HG02973 (cell line): ENCODE results near the gene RYR1.
"Not testable (repeated sequence)": the region's sequence is repeated elsewhere in the genome, so short reads cannot be mapped to it uniquely, and the experiment has no call there.

Experiments used
- ATAC-seq: cut with Tn5 transposase; IDR thresholded peaks from one replicate; pipeline ENCODE4 v1.9.1; 2021; ENCODE audit warnings: moderate library complexity; ENCODE audit not compliant: unreplicated experiment

The RYR1 gene

DNA sequence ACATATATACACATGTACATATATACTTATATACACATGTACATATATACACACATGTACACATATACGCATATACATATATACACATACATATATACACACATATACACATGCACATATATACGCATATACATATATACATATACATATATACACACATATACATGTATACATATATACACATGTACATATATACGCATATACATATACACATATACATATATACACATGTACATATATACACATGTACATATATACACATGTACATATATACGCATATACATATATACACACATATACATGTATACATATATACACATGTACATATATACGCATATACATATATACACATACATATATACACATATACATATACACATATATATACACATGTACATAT is 169.4 kb downstream of the RYR1 start:
- not testable (repeated sequence) for ATAC-seq

DNA sequence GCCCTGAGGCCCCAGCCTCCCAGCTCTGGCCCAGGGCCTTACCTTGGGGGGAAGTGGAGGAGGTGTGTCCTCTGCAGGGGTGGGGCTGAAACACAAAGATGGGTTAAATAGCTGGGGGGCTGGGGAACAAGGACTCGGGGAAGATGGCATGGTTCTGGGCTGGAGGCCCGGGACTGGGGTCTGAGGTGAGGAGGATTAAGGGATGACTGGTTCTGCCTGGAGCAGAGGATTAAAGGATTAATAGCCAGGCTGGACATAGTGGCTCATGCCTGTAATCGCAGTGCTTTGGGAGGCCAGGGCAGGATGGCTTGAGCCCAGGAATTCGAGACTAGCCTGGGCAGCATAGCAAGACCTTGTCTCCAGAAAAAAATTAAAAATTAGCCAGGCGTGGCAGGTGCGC is 172.6 kb downstream of the RYR1 start:
- ATAC-seq = no peak

DNA sequence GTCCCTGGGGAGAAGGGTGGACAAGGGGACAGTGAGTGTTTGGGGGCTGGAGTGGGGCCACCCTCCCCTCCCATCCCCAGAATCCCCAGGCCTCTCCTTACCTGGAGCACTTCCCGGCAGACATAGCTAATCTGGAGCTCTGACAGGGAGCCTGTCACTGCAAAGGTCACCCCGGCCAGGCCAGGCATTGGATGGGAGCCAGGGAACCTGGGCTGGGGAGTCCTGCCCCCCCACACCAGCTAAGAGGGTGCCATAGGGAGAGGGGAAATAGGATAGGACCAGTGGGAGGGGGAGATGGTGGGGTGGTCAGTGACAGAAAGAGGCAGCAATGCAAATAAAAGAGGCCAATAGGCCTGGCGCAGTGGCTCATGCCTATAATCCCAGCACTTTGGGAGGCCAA is 180.8 kb downstream of the RYR1 start:
- no peak for ATAC-seq

DNA sequence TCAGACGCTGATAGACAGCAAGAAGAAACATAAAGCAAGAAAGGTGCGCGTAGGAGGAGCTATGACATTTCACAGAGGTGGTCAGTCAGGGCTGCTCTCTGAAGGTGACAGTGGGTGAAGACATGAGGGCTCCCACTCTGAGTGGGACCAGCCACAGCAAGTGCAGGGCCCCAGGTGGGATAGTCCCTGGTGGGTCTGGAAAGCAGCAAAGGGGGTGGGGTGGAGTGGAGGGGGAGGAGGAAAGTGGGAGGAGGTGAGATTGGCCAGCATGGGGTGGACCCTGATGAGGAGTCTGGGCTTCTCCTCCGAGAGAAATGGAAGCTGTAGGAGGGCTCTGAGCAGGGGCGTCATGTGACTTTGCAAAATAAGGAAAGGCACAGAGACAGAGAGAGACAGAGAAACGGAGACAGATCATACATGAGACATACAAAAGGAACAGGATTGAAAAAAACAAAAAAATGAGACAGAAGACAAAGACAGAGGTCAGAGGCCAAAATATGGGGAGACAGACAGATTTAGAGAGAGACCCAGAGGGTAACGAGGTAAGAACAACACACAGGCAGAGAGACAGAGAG is 181.6 kb downstream of the RYR1 start:
- no peak for ATAC-seq

DNA sequence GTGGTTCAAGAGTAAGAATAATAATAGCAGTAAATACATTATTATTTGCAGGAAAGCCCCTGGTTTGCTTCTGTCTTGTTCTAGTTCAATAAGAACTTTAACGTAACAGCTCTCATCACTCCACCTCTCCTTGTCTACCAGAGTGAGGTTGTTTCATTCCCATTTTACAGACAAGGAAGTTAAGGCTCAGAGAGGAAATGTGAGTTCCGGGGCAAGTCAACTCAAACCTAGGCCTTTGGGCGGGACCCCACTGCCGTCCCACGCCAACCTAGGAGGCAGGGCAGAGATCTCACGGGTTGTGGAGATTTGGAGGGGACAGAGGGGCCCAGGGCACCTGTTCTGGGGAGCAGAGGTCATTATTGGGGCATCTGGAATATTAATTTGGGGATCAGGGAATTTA is 182.8 kb downstream of the RYR1 start:
- ATAC-seq = no peak

DNA sequence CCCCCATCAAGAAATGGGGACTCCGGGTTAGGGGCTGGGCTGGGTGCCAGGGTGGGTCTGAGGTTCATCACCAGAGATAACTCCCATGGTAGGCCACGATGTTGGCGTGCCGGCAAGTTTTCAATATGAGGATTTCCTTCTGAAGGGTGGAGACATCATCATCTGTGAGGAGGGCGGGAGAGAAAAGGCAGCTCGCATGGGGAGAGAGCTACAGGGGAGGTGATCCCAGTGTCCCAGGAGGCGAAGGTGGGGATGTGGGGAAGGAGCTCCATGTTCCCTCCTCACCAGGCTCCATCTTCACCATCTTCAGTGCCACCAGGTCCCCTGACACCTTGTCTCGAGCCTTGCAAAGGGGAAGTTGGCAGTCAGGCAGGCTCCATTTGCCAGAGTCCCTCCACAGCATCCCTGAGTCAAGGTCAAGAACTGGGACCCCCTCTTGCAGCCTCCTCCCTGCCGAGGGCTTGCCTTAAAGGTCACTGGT is 183.8 kb downstream of the RYR1 start:
- no peak for ATAC-seq

DNA sequence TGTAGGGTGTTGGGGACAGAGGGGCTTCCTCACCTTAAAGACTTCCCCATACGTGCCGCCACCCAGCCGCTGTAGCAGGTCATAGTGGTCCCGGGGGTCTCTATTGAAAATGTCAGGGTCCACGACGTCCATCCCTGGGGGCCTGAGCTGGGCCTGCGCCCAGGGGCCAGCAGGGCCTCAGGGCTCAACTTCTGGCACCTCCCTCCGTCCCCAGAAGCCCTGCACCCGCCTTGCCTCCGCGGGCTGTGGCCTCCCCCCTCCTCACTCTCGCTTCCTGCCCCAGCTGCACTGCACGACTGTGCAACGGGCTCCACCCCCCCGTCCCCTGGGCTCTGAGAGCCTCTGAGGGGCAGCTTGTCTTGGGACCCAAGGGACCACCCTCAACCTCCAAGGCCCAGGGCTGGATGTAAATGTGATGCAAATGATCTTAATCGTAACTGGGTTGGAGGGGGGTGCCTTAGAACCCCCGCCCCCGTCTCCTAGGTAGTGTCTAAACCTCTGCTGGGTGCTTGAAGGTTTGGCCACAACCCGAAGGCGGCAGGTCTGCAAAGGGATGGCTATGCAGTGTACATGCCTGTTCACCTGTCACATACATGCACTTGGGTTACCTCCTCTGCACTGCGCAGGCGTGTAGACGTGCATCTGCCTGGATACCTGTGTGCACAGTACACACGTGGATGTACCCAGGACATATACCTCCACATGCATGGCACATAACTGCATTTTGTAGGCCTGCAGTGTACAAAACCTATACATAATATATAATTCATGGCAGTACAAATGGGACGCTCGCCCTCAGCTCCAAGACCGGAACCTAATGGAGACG is 184.5 kb downstream of the RYR1 start, which contains the start of gene MAP4K1:
Gene MAP4K1, minus strand, starts transcription at position 190 of the 826 bp plus-strand sequence. Its CDS starts 58 bp downstream, at position 132.
- ATAC-seq = peak; percentile 44

DNA sequence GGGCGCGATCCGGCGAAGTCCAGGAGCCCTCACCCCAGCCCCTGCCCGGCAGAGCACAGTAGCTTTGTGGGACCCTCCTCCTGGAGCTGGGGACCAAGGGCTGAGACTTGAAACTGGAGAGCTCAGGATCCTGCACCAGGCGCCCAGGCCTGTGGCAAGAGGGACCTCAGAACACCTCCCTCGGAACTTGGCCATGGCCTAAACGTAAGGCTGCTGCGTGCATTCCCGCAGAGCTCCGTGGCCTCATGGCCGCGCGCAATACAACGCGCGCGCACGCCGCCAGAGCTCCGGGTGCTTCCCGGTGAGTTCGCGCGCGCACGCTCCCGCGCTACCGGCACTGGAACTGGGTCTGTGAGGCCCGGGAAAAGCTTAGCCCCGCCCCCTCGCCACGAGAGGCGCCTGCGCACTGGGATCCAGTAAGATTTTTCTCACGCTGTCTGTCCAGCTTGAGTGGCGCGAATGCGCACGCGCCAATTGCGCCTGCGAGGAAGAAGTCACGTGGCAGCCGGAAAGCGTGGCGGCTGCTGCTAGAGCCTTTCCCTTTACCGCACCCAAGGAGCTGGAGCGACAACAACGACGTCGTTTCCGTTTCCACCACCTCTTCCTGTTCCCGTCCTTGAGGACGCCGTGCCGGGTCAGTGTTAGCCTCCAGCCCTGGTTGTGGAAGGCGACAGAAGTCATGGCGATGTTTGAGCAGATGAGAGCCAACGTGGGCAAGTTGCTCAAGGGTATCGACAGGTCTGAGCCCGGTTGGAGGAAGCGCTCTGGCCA is 185.3 kb downstream of the RYR1 start, which contains the start of gene EIF3K:
Gene EIF3K, plus strand, starts transcription at position 599 of the 771 bp plus-strand sequence. Its CDS starts 81 bp downstream, at position 680.
- ATAC-seq = peak; percentile 53

DNA sequence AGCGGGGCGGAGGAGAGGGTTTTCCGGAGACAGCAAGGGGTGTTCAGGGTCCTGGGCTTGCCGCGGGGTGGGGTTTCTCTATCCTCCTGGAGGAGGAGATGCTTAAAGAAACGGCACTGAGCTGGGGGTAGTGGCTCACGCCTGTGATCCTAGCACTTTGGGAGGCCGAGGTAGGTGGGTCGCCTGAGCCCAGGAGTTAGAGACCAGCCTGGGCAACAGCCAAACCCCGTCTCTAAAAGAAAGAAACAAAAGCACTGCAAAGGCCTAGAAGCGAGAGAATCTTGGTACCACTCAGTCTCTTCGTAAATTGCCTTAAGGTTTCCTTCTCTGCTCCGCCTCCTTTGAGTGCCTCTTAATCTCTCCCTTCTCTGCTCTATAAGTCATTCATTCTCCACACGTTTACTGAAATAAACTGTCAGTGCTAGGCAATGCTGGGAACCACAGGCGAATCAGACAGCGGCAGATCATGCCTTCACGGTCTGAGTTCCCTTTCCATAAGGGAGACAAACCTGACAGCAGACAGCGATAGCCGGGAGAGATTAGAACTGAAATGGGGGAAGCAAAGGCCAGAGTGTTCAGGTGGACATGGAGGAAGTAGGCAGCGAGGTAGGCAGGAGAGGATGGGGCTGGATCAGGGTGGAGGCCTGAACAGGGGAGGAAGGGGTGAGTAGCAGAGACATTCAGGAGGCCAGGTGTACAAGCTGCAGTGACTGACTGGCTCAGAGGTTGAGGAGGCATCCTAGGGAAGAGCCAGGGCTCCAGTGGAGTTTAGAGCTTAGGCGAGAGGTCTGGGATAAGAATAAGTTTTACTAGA is 186.1 kb downstream of the RYR1 start:
- ATAC-seq = no peak

DNA sequence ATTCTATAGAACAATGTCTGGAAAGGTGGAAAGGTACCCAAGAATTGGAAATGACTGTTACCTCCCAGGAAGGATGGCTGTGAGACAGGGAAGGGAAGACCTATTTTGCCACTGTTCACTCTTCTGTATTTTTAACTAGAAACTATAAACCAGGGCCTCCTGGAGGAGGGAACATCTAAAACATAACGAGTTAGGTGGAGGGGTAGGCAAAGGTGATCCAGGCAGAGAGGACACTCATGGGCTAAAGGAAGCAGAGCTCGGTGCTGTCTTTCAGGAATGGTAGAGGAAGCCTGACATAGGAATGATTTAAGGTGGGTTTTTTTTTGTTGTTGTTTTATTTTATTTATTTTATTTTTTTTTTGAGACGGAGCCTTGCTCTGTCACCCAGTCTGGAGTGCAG is 191.3 kb downstream of the RYR1 start:
- ATAC-seq = no peak

DNA sequence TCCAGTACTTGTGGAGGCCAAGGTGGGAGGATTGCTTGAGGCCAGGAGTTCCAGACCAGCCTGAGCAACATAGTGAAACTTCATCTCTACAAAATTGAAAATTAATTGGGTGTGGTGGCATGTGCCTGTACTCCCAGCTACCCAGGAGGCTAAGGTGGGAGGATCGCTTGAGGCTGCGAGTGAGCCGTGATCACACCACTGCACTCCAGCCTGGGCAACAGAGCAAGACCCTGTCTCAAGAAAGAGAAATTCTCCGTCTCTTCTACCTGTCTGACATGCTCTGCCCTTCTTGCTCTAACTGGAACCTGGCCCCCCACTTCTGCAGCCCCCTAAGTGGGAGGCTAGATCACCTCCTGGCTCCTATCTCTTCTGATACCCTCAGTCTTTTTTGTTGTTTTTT is 192.9 kb downstream of the RYR1 start:
- ATAC-seq = no peak

DNA sequence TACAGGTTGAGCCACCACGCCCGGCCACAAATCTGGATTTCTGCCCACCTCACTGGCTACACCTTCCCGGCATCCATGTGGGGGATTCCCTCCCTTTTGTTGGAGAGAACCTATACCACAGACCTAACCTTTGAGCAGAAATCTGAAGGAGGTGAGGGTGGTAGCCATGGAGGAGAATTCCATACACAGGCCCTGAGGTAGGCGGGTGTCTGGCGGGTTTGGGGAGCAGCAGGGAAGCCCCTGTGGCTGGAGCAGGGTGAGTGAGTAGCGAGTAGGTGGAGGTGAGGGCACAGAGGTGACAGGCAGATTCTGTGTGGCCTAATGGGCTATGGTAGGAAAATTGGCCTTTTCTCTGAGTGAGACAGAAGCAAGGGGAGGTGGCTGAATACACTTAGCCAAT is 196.1 kb downstream of the RYR1 start:
- no peak for ATAC-seq

DNA sequence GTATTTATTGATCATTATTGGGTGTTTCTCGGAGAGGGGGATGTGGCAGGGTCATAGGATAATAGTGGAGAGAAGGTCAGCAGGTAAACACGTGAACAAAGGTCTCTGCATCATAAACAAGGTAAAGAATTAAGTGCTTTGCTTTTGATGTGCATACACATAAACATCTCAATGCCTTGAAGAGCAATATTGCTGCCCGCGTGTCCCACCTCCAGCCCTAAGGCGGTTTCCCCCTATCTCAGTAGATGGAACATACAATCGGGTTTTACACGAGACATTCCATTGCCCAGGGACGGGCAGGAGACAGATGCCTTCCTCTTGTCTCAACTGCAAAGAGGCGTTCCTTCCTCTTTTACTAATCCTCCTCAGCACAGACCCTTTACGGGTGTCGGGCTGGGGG is 197.8 kb downstream of the RYR1 start:
- not testable (repeated sequence) for ATAC-seq

DNA sequence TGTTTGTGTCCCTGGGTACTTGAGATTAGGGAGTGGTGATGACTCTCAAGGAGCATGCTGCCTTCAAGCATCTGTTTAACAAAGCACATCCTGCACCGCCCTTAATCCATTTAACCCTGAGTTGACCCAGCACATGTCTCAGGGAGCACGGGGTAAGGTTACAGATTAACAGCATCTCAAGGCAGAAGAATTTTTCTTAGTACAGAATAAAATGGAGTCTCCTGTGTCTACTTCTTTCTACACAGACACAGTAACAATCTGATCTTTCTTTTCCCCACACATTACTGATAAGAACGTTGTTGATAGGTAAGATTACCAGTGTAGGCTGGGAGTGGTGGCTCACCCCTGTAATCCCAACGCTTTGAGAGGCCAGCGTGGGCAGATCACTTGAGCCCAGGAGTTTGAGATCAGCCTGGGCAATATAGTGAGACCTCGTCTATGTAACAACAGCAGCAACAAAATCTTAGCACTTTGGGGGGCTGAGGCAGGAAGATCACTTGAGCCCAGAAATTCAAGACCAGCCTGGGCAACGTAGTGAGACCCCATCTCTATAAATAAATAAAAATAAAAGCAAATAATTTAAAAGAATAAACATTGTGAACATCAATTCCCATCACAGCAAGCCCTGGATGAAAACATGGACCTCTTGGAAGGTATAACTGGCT is 198.5 kb downstream of the RYR1 start:
- ATAC-seq = not testable (repeated sequence)

DNA sequence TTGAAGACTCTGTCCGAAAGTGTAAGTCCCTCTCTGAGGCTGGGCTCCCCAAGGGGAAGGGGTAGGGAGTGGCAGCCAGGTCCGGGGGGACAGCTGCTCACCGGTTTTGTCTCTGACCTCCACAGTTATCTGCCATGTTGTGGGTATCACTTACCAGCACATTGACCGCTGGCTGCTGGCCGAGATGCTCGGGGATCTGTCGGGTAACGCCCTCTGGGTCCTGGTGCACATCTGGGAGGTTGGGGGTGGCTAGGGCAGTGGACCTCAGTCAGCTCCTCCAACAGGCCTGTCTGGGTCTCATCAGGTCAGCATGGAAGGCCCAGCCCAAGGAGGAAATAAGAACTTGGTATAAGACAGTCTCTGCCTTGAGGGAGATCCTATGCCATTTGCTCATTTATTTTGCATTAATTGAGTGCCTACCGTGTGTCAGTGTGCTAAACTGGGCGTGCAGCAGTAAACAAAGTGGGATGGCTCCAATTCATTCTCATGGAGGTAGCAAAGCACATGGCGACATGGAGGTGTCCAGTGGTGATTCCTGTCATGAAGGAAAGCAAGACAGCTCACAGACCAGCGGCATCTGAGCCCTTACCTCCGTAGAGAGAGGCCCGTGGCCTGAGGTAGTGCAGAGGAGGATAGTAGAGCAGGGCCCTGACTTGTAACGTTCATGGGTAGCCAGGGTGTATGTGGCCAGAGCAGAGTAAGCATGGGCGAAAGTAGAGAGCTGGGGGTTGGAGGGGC is 199.2 kb downstream of the RYR1 start:
- ATAC-seq = no peak

DNA sequence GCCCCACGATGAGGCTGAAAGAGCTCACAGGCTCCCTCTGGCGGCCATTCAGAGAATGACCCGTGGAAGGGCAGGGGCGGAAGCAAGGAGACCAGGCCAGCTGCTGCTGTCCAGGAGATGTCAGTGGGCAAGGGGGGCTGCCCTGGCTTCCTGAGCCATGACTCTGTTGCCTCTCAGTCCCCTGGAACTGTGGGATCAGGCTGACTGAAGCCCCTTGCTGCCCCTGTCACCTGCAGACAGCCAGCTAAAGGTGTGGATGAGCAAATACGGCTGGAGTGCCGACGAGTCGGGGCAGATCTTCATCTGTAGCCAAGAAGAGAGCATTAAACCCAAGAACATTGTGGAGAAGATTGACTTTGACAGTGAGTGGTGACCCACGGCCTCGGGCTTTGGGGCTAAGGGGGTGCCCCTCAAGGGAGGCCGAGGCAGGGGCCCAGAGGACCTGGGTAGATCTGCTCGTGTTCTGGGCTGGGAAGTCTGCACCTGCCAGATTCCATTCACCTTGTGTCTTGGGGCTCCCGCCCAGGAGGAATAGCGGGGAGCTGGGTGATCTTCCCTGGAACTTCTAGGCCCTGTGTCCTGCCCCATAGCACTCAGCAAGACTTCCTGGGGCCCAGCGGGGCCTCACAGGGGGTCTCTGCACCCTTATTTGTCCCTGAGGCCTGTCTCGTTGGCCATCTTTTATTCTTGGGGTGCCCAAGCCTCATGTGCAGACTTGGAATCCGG is 201.4 kb downstream of the RYR1 start:
- ATAC-seq = no peak

DNA sequence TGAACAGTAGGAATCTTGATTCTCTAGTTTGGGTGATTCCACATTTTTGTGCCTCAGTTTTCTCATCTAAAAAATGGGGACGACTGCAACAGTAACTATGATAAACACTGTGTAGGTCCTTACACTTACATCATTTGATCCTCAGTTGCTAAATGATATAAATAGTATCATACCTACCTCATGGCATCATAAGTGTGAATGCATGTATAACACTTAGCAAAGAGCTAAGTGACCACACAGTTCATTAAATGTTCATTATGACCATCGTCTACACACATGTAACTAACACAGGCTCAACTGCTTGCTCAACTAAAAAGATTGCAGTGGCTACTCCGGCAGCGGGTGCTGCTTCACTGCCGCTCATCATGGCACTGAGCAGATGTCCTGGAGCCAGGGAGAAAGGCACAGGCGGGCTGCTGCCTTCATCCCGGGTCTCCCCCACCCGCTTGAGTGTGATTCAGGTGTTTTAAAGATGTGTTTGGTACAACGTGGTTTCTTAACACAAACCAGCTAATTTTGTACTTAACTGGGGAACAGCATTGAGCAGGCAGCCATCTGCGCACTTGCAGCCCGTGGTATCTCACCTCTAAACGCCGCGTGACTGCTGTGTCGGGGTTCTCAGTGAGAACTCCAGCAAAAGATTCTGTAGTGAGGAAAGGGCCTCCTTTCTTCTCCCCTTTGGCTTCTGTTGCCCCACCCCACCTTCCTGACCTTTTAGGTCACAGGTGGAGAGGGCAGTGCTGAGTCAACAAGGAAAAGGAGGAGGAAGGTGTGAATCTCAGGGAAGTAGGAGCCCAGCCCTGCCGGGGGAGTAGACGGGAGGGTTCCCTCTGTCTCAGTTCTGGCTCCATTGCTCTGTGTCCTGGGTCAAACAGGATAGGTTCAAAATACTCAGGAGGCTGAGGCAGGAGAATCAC is 202.2 kb downstream of the RYR1 start:
- ATAC-seq = no peak
